HEK293 (cell line): ENCODE results near the gene REX1BD.

ENCODE experiments used
- GLI2 ChIP-seq: fragments of 450-650 bp; formaldehyde crosslinking; IDR thresholded peaks from 2 replicates; pipeline ENCODE4; 2017; ENCODE audit warnings: missing biosample characterization, missing genetic modification characterization, low read depth, borderline replicate concordance
- GLIS2 ChIP-seq: fragments of 450-650 bp; formaldehyde crosslinking; IDR thresholded peaks from 2 replicates; pipeline ENCODE4 v1.5.1; 2016; ENCODE audit warnings: missing biosample characterization, missing genetic modification characterization
- KLF1 ChIP-seq: fragments of 450-650 bp; formaldehyde crosslinking; IDR thresholded peaks from 2 replicates; pipeline ENCODE4 v1.5.1; 2016; ENCODE audit warnings: missing biosample characterization, missing genetic modification characterization
- KLF9 ChIP-seq: fragments of 450-650 bp; formaldehyde crosslinking; IDR thresholded peaks from 2 replicates; pipeline ENCODE4 v1.5.1; 2016; ENCODE audit warnings: missing biosample characterization, missing genetic modification characterization, low read depth
- OVOL3 ChIP-seq: fragments of 450-650 bp; formaldehyde crosslinking; IDR thresholded peaks from 2 replicates; pipeline ENCODE4 v1.5.1; 2016; ENCODE audit warnings: missing biosample characterization, missing genetic modification characterization
- SCRT1 ChIP-seq: fragments of 450-650 bp; formaldehyde crosslinking; IDR thresholded peaks from 2 replicates; pipeline ENCODE4 v1.5.1; 2016; ENCODE audit warnings: missing biosample characterization, missing genetic modification characterization, borderline replicate concordance
- YY1 ChIP-seq: fragments of 450-650 bp; formaldehyde crosslinking; IDR thresholded peaks from 2 replicates; pipeline ENCODE4 v1.5.1; 2018; ENCODE audit warnings: missing biosample characterization, missing genetic modification characterization
- ZBTB8A ChIP-seq: fragments of 450-650 bp; formaldehyde crosslinking; IDR thresholded peaks from 2 replicates; pipeline ENCODE4 v1.5.1; 2016; ENCODE audit warnings: missing biosample characterization, missing genetic modification characterization
- ZFHX2 ChIP-seq: fragments of 450-650 bp; formaldehyde crosslinking; conservative IDR thresholded peaks from 2 replicates; pipeline ENCODE4 v1.5.1; 2016; ENCODE audit warnings: missing biosample characterization, missing genetic modification characterization
- ZNF146 ChIP-seq: fragments of 450-650 bp; formaldehyde crosslinking; IDR thresholded peaks from 2 replicates; pipeline ENCODE4 v1.5.1; 2016; ENCODE audit warnings: missing biosample characterization, missing genetic modification characterization
- ZNF157 ChIP-seq: fragments of 450-650 bp; formaldehyde crosslinking; IDR thresholded peaks from 2 replicates; pipeline ENCODE4 v1.5.1; 2016; ENCODE audit warnings: missing biosample characterization, missing genetic modification characterization
- ZNF202 ChIP-seq: fragments of 450-650 bp; formaldehyde crosslinking; IDR thresholded peaks from 2 replicates; pipeline ENCODE4 v1.5.1; 2016; ENCODE audit warnings: missing biosample characterization, missing genetic modification characterization, borderline replicate concordance
- ZNF274 ChIP-seq, 2 experiments: fragments of 200-500 bp in 1 of 2; fragments of 450-650 bp in 1 of 2; sonication (Bioruptor generic) in 1 of 2; formaldehyde crosslinking in 1 of 2; IDR thresholded peaks; 2 replicates each; pipeline versions ENCODE4 v1.5.1 to v1.6.1; 2014 to 2016; ENCODE audit warnings: borderline replicate concordance in 1 of 2, inconsistent platforms in 1 of 2, low read length in 1 of 2, missing biosample characterization in 1 of 2, missing genetic modification characterization in 1 of 2
- ZNF311 ChIP-seq: fragments of 450-650 bp; formaldehyde crosslinking; IDR thresholded peaks from 2 replicates; pipeline ENCODE4 v1.5.1; 2017; ENCODE audit warnings: missing biosample characterization, missing genetic modification characterization, borderline replicate concordance
- ZNF324 ChIP-seq: fragments of 450-650 bp; formaldehyde crosslinking; IDR thresholded peaks from 2 replicates; pipeline ENCODE4 v1.5.1; 2016; ENCODE audit warnings: missing biosample characterization, missing genetic modification characterization
- ZNF350 ChIP-seq: fragments of 450-650 bp; formaldehyde crosslinking; IDR thresholded peaks from 2 replicates; pipeline ENCODE4 v1.5.0; 2017; ENCODE audit warnings: missing biosample characterization, mild to moderate bottlenecking, missing genetic modification characterization
- ZNF426 ChIP-seq: fragments of 450-650 bp; formaldehyde crosslinking; IDR thresholded peaks from 2 replicates; pipeline ENCODE4 v1.5.1; 2017; ENCODE audit warnings: missing biosample characterization, missing genetic modification characterization, mild to moderate bottlenecking, inconsistent platforms, moderate library complexity
- ZNF48 ChIP-seq: fragments of 450-650 bp; formaldehyde crosslinking; IDR thresholded peaks from 2 replicates; pipeline ENCODE4 v1.5.1; 2016; ENCODE audit warnings: missing biosample characterization, missing genetic modification characterization
- ZNF529 ChIP-seq: fragments of 450-650 bp; formaldehyde crosslinking; IDR thresholded peaks from 2 replicates; pipeline ENCODE4 v1.5.1; 2017; ENCODE audit warnings: missing genetic modification characterization, missing biosample characterization; ENCODE audit not compliant: insufficient replicate concordance
- ZNF549 ChIP-seq: fragments of 450-650 bp; IDR thresholded peaks from 2 replicates; pipeline ENCODE4 v1.5.1; 2018; ENCODE audit warnings: missing biosample characterization, missing genetic modification characterization, mild to moderate bottlenecking, inconsistent platforms, moderate library complexity
- ZNF571 ChIP-seq: fragments of 450-650 bp; formaldehyde crosslinking; IDR thresholded peaks from 2 replicates; pipeline ENCODE4 v1.5.0; 2017; ENCODE audit warnings: missing biosample characterization, missing genetic modification characterization
- TF ChIP-seq, protein P1 (sequence below): fragments of 450-650 bp; formaldehyde crosslinking; IDR thresholded peaks from 2 replicates; pipeline ENCODE4 v1.5.1; 2016; ENCODE audit warnings: missing biosample characterization, missing genetic modification characterization
- TF ChIP-seq, protein P2 (sequence below): fragments of 450-650 bp; formaldehyde crosslinking; IDR thresholded peaks from 2 replicates; pipeline ENCODE4 v1.5.1; 2016; ENCODE audit warnings: missing biosample characterization, missing genetic modification characterization
- TF ChIP-seq, protein P3 (sequence below): fragments of 450-650 bp; formaldehyde crosslinking; IDR thresholded peaks from 2 replicates; pipeline ENCODE4 v1.5.1; 2016; ENCODE audit warnings: missing biosample characterization, missing genetic modification characterization
- TF ChIP-seq, protein P4 (sequence below): fragments of 450-650 bp; formaldehyde crosslinking; IDR thresholded peaks from 2 replicates; pipeline ENCODE4 v1.5.1; 2017; ENCODE audit warnings: missing biosample characterization, missing genetic modification characterization
- TF ChIP-seq, protein P5 (sequence below): fragments of 450-650 bp; formaldehyde crosslinking; IDR thresholded peaks from 2 replicates; pipeline ENCODE4; 2016; ENCODE audit warnings: missing biosample characterization, missing genetic modification characterization
- TF ChIP-seq, protein P6 (sequence below): fragments of 450-650 bp; formaldehyde crosslinking; IDR thresholded peaks from 2 replicates; pipeline ENCODE4 v1.5.1; 2016; ENCODE audit warnings: missing biosample characterization, missing genetic modification characterization, borderline replicate concordance

REX1BD gene

DNA sequence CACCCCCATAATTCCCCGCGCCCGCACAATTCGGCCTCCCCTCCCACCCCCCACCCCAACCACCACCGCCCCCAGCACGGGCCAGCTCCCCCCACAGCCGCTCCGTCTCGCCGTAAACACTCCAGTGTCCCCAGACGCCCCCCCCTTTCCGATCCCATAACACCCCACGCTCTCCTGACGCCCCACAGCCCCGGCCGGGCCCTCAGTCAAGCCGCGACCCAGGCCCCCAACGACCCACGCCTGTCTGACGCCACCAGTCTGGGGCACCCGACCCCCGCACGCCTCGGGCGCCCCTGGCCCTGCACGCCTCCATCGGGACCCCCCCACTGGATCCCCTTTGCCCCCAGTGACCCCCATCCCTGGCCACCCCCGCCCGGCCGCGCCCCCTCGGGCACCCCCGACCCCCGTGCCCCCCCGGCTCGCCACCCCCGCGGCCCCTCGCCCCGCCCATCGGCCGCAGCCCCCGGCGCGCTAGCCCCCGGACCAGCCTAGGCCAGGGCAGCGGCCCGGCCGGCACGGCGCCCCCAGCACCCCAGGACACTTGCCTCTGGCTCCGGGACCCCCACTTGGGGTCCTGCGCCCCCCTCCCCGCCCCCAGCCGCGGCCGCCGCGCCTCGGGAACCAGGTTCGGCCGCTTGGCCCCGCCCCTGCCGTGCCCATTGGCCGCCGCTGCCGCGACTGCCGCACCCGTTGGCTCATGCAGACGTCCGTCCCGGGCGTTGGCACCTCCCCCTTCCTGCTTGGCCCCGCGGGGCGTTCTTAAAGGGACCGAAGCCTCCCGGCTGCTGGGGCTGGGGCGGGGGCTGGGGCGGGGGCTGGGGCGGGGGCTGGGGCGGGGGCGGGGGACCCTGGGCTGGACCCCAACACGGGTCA, 45.4 kb upstream of the REX1BD start, which contains the start of gene FKBP8 (continued):
- TF ChIP-seq ZNF350 (tag by site-specific recombination) = no peak
- TF ChIP-seq ZNF529 (tag by site-specific recombination) = no peak
- TF ChIP-seq, protein P1, sequence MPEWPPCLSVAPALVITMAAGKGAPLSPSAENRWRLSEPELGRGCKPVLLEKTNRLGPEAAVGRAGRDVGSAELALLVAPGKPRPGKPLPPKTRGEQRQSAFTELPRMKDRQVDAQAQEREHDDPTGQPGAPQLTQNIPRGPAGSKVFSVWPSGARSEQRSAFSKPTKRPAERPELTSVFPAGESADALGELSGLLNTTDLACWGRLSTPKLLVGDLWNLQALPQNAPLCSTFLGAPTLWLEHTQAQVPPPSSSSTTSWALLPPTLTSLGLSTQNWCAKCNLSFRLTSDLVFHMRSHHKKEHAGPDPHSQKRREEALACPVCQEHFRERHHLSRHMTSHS (tag by site-specific recombination) = no peak
- TF ChIP-seq KLF1 (tag by site-specific recombination) = peak; percentile 9; the same call in 1 of the 2 replicates
- TF ChIP-seq, protein P2, sequence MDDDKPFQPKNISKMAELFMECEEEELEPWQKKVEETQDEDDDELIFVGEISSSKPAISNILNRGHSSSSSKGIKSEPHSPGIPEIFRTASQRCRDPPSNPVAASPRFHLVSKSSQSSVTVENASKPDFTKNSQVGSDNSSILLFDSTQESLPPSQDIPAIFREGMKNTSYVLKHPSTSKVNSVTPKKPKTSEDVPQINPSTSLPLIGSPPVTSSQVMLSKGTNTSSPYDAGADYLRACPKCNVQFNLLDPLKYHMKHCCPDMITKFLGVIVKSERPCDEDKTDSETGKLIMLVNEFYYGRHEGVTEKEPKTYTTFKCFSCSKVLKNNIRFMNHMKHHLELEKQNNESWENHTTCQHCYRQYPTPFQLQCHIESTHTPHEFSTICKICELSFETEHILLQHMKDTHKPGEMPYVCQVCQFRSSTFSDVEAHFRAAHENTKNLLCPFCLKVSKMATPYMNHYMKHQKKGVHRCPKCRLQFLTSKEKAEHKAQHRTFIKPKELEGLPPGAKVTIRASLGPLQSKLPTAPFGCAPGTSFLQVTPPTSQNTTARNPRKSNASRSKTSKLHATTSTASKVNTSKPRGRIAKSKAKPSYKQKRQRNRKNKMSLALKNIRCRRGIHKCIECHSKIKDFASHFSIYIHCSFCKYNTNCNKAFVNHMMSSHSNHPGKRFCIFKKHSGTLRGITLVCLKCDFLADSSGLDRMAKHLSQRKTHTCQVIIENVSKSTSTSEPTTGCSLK (tag by site-specific recombination) = no peak
- TF ChIP-seq ZNF146 (tag by site-specific recombination) = no peak
- TF ChIP-seq ZNF157 = no peak
- TF ChIP-seq ZFHX2 (tag by site-specific recombination) = peak; percentile 84
- TF ChIP-seq GLI2 = no peak
- TF ChIP-seq ZNF426 = no peak
- TF ChIP-seq YY1 (tag by site-specific recombination) = no peak
- TF ChIP-seq, protein P3, sequence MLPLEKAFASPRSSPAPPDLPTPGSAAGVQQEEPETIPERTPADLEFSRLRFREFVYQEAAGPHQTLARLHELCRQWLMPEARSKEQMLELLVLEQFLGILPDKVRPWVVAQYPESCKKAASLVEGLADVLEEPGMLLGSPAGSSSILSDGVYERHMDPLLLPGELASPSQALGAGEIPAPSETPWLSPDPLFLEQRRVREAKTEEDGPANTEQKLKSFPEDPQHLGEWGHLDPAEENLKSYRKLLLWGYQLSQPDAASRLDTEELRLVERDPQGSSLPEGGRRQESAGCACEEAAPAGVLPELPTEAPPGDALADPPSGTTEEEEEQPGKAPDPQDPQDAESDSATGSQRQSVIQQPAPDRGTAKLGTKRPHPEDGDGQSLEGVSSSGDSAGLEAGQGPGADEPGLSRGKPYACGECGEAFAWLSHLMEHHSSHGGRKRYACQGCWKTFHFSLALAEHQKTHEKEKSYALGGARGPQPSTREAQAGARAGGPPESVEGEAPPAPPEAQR (tag by site-specific recombination) = no peak
- no peak for TF ChIP-seq ZNF202 (tag by site-specific recombination)
- TF ChIP-seq, protein P4, sequence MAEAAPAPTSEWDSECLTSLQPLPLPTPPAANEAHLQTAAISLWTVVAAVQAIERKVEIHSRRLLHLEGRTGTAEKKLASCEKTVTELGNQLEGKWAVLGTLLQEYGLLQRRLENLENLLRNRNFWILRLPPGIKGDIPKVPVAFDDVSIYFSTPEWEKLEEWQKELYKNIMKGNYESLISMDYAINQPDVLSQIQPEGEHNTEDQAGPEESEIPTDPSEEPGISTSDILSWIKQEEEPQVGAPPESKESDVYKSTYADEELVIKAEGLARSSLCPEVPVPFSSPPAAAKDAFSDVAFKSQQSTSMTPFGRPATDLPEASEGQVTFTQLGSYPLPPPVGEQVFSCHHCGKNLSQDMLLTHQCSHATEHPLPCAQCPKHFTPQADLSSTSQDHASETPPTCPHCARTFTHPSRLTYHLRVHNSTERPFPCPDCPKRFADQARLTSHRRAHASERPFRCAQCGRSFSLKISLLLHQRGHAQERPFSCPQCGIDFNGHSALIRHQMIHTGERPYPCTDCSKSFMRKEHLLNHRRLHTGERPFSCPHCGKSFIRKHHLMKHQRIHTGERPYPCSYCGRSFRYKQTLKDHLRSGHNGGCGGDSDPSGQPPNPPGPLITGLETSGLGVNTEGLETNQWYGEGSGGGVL (tag by site-specific recombination) = peak; percentile 79
- no peak for TF ChIP-seq ZBTB8A (tag by site-specific recombination)
- no peak for TF ChIP-seq ZNF274 (IDR thresholded peaks at IDR 0.05; ENCODE audit: low read length)
- no peak for TF ChIP-seq ZNF274 (tag by site-specific recombination; IDR thresholded peaks at IDR 0.05; ENCODE audit: borderline replicate concordance)
- TF ChIP-seq ZNF549 (tag by site-specific recombination) = no peak
- TF ChIP-seq ZNF571 (tag by site-specific recombination) = no peak
- TF ChIP-seq ZNF48 (tag by site-specific recombination) = no peak
- TF ChIP-seq SCRT1 (tag by site-specific recombination) = no peak
- TF ChIP-seq OVOL3 (tag by site-specific recombination) = no peak
- no peak; the same call in 1 of the 2 replicates for TF ChIP-seq KLF9
- TF ChIP-seq, protein P5, sequence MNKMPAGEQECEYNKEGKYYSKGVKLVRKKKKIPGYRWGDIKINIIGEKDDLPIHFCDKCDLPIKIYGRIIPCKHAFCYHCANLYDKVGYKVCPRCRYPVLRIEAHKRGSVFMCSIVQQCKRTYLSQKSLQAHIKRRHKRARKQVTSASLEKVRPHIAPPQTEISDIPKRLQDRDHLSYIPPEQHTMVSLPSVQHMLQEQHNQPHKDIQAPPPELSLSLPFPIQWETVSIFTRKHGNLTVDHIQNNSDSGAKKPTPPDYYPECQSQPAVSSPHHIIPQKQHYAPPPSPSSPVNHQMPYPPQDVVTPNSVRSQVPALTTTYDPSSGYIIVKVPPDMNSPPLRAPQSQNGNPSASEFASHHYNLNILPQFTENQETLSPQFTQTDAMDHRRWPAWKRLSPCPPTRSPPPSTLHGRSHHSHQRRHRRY = no peak
- peak; percentile 61 for TF ChIP-seq GLIS2 (tag by site-specific recombination)
- TF ChIP-seq ZNF324 (tag by site-specific recombination) = no peak
- TF ChIP-seq ZNF311 = no peak
- TF ChIP-seq, protein P6, sequence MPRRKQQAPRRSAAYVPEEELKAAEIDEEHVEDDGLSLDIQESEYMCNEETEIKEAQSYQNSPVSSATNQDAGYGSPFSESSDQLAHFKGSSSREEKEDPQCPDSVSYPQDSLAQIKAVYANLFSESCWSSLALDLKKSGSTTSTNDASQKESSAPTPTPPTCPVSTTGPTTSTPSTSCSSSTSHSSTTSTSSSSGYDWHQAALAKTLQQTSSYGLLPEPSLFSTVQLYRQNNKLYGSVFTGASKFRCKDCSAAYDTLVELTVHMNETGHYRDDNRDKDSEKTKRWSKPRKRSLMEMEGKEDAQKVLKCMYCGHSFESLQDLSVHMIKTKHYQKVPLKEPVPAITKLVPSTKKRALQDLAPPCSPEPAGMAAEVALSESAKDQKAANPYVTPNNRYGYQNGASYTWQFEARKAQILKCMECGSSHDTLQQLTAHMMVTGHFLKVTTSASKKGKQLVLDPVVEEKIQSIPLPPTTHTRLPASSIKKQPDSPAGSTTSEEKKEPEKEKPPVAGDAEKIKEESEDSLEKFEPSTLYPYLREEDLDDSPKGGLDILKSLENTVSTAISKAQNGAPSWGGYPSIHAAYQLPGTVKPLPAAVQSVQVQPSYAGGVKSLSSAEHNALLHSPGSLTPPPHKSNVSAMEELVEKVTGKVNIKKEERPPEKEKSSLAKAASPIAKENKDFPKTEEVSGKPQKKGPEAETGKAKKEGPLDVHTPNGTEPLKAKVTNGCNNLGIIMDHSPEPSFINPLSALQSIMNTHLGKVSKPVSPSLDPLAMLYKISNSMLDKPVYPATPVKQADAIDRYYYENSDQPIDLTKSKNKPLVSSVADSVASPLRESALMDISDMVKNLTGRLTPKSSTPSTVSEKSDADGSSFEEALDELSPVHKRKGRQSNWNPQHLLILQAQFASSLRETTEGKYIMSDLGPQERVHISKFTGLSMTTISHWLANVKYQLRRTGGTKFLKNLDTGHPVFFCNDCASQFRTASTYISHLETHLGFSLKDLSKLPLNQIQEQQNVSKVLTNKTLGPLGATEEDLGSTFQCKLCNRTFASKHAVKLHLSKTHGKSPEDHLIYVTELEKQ (tag by site-specific recombination) = no peak
